Neutrophil (primary cell): Measurements from ENCODE around the gene CNR2.

Experiments
- H3K27ac ChIP-seq: fragments of 200-600 bp; sonication (generic); 2 replicates; pipeline ENCODE4 v1.5.1; 2016; ENCODE audit warnings: mild to moderate bottlenecking, moderate library complexity
- H3K27me3 ChIP-seq: fragments of 200-600 bp; sonication (generic); 2 replicates; pipeline ENCODE4 v1.6.0; 2016; ENCODE audit warnings: mild to moderate bottlenecking
- H3K36me3 ChIP-seq: fragments of 200-600 bp; sonication (generic); 2 replicates; pipeline ENCODE4 v1.5.1; 2017
- H3K4me1 ChIP-seq, 2 experiments: fragments of 200-600 bp in 1 of 2; sonication (generic) in 1 of 2; 1 replicate in 1 of 2; 2 replicates in 1 of 2; pipeline versions ENCODE4 v1.5.1 to v1.6.1; 2013 to 2016; ENCODE audit warnings: low read depth in 1 of 2, low read length in 1 of 2, mild to moderate bottlenecking in 1 of 2, moderate library complexity in 1 of 2; ENCODE audit not compliant: control insufficient read depth in 1 of 2, insufficient read depth in 1 of 2
- H3K4me3 ChIP-seq, 2 experiments: fragments of 200-600 bp in 1 of 2; sonication (generic) in 1 of 2; 1 replicate in 1 of 2; 2 replicates in 1 of 2; pipeline ENCODE4 v1.5.1; 2013 to 2016; ENCODE audit warnings: low read depth in 1 of 2, low read length in 1 of 2, mild to moderate bottlenecking in 1 of 2, moderate library complexity in 1 of 2
- H3K9me3 ChIP-seq: fragments of 200-600 bp; sonication (generic); 2 replicates; pipeline ENCODE4 v1.5.1; 2016
- TF ChIP-seq, protein P1 (sequence below): fragments of 200-600 bp; sonication (generic); IDR thresholded peaks from 2 replicates; pipeline ENCODE4 v1.5.1; 2016; ENCODE audit warnings: antibody characterized with exemption

The CNR2 gene

DNA sequence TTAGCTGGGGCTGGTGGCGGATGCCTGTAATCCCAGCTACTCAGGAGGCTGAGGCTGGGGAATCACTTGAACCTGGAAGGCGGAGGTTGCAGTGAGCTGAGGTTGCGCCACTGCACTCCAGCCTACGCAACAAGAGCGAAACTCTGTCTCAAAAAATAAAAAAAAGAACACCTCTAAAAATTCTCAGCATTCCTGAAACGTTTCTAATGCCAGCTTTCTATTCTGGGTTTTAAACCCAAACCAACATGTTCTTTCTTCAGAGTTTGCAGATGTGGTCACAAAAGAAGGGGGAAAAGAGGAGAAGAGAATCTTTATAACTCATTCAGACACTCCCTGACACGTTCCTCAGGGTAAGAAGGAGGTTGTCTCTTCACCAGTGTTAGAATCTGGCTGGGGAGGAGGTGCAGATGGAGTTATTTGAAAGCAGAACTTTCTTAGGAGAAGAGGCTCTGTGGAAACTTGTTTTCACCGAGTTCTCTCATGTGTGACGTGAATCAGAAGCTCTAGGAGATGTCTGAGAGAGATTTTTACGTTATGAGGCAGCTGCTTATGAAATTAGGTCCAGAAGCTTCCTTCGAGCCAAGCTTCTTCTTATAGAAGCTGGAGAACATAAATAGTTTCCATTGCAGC lies 17.8 kb upstream of the CNR2 start:
- no peaks in the 10 kb centered on the region for H3K9me3 ChIP-seq
- no peak overlapping the region for H3K4me3 ChIP-seq
- no peaks in the 10 kb centered on the region for H3K27me3 ChIP-seq
- H3K36me3 ChIP-seq, result no peaks in the 10 kb centered on the region
- H3K4me1 ChIP-seq, result peaks cover 0 to 6% of the 10 kb centered on the region in 2 experiments
- TF ChIP-seq, protein P1, sequence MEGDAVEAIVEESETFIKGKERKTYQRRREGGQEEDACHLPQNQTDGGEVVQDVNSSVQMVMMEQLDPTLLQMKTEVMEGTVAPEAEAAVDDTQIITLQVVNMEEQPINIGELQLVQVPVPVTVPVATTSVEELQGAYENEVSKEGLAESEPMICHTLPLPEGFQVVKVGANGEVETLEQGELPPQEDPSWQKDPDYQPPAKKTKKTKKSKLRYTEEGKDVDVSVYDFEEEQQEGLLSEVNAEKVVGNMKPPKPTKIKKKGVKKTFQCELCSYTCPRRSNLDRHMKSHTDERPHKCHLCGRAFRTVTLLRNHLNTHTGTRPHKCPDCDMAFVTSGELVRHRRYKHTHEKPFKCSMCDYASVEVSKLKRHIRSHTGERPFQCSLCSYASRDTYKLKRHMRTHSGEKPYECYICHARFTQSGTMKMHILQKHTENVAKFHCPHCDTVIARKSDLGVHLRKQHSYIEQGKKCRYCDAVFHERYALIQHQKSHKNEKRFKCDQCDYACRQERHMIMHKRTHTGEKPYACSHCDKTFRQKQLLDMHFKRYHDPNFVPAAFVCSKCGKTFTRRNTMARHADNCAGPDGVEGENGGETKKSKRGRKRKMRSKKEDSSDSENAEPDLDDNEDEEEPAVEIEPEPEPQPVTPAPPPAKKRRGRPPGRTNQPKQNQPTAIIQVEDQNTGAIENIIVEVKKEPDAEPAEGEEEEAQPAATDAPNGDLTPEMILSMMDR, result no peak
- no peak overlapping the region for H3K27ac ChIP-seq

DNA sequence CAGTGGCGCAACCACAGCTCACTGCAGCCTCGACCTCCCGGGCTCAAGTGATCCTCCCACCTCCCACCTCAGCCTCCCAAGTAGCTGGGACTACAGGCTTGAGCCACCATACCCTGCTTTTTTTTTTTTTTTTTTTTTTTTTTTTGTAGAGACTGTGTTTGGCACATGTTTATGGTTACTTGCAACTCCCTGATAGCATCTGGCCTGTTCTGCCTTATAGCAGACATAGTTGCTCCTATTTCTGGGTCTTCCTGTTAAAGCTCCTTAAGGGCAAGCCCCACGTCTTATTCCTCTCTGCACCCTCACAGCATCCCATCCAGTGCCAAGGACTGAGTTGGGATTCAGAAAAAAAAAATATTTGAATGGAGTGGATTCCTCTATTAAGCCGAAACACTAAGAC lies 17.1 kb upstream of the CNR2 start:
- no peaks in the 10 kb centered on the region for H3K9me3 ChIP-seq
- H3K36me3 ChIP-seq, result no peaks in the 10 kb centered on the region
- TF ChIP-seq, protein P1, result no peak
- no peak overlapping the region for H3K27ac ChIP-seq
- H3K27me3 ChIP-seq, result no peaks in the 10 kb centered on the region
- no peak overlapping the region for H3K4me3 ChIP-seq
- H3K4me1 ChIP-seq, result peaks cover 0 to 6% of the 10 kb centered on the region in 2 experiments

DNA sequence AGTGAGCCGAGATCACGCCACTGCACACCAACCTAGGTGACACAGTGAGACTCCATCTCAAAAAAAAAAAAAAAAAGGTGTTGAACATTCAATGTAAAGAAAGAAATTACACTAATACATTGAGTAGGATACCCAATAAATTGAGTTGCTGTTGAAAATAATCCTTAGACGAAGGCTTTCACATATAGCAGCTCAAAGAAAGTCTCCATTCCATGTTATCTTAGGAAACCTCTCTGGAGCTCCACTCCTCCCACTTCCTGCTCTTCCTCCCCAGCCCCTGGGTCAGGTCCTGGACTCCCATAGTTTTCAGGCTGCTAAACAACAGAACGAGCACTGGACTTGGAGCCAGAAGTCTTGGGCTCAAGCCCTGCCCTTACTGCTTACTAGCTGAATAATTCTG lies 15.6 kb upstream of the CNR2 start:
- TF ChIP-seq, protein P1, result no peak
- H3K36me3 ChIP-seq, result no peaks in the 10 kb centered on the region
- peaks cover 0 to 6% of the 10 kb centered on the region in 2 experiments for H3K4me1 ChIP-seq
- no peaks in the 10 kb centered on the region for H3K27me3 ChIP-seq
- H3K9me3 ChIP-seq, result no peaks in the 10 kb centered on the region
- no peak overlapping the region for H3K4me3 ChIP-seq
- no peak overlapping the region for H3K27ac ChIP-seq

DNA sequence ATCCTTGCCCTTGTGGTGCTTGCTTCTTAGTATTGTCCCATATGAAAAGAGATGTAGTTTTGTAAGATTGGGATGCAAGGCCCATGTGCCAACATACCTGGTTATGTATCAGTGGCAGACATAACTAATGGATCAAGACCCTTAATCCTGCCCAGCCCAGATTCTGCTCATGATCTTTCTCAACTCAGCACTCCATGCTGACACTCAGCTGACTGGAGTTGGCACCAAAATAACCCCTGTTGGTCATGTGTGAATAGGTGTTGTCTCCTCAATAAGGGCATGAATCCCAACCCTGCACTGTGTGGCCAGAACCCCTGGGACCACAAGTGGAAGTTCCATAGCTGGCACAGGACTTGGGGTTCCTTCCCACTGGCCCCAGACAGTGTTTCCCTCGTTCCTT lies 13.9 kb upstream of the CNR2 start:
- H3K36me3 ChIP-seq, result no peaks in the 10 kb centered on the region
- H3K27ac ChIP-seq, result no peak overlapping the region
- peaks cover 0 to 6% of the 10 kb centered on the region in 2 experiments for H3K4me1 ChIP-seq
- no peak overlapping the region for H3K4me3 ChIP-seq
- H3K9me3 ChIP-seq, result no peaks in the 10 kb centered on the region
- H3K27me3 ChIP-seq, result no peaks in the 10 kb centered on the region
- TF ChIP-seq, protein P1, result no peak

DNA sequence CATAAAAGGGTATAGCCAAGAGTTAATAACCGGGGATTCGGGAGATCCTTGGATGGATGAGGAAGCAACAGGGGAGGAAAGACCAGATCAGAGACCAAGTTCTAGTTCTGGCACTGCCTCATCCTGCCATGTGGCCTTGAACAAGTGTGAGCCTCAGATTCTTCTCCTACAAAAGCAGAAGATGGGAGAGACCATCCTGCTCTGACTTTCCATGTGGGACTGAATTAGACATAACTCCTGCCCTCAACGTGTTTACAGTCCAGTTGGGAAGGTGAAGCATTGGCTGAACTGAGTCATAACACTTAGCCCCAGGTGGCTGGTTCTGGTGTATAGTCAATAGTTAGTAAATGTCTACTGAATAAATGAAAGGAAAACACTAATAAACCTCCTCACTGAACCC lies 12.1 kb upstream of the CNR2 start:
- no peaks in the 10 kb centered on the region for H3K27me3 ChIP-seq
- H3K27ac ChIP-seq, result no peak overlapping the region
- no peak overlapping the region for H3K4me3 ChIP-seq
- H3K36me3 ChIP-seq, result no peaks in the 10 kb centered on the region
- no peaks in the 10 kb centered on the region for H3K4me1 ChIP-seq
- TF ChIP-seq, protein P1, result no peak
- H3K9me3 ChIP-seq, result no peaks in the 10 kb centered on the region

DNA sequence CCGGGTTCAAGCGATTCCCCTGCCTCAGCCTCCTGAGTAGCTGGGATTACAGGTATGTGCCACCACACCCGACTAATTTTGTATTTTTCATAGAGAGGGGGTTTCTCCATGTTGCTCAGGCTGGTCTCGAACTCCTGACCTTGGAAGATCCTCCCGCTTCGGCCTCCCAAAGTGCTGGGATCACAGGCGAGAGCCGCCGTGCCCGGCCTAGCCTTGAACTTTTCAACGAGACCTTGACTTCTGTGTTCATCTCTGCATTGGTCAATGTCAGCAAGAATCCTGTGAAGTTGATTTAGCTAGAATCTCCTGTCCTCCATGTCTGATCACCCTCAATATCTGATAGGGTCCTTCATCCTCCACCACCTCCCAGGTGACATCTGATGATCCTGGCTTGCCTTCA lies 11.4 kb upstream of the CNR2 start:
- TF ChIP-seq, protein P1, result no peak
- Histone ChIP-seq H3K4me1 (no peaks in the 10 kb centered on the region), H3K36me3 (no peaks in the 10 kb centered on the region), H3K27ac (no peak overlapping the region), H3K9me3 (no peaks in the 10 kb centered on the region), H3K4me3 (no peak overlapping the region), H3K27me3 (no peaks in the 10 kb centered on the region)
